ENCODE data around the gene SPO11.

Gene SPO11

DNA sequence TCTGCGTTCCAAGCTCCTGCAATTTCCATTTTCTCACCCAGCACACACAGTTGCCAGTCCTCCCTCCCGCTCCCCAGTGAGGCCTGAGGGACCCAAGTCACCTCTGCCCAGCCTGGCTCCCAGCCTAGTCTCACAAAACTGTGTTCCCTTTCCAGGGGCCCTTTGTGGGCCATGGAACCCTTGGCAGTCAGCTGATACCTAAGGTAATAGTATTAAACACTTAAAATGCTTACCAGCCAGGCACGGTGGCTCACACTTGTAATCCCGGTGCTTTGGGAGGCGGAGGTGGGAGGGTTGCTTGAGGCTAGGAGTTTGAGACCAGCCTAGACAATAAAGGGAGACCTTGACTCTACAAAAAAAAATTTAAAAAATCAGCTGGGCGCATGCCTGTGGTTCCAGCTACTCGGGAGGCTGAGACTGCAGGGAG, 58.4 kb downstream of the SPO11 start:
- FAIRE-seq (no peak), DNase-seq (ENCODE audit: extremely low spot score, insufficient read length, low read depth) (no peak)

DNA sequence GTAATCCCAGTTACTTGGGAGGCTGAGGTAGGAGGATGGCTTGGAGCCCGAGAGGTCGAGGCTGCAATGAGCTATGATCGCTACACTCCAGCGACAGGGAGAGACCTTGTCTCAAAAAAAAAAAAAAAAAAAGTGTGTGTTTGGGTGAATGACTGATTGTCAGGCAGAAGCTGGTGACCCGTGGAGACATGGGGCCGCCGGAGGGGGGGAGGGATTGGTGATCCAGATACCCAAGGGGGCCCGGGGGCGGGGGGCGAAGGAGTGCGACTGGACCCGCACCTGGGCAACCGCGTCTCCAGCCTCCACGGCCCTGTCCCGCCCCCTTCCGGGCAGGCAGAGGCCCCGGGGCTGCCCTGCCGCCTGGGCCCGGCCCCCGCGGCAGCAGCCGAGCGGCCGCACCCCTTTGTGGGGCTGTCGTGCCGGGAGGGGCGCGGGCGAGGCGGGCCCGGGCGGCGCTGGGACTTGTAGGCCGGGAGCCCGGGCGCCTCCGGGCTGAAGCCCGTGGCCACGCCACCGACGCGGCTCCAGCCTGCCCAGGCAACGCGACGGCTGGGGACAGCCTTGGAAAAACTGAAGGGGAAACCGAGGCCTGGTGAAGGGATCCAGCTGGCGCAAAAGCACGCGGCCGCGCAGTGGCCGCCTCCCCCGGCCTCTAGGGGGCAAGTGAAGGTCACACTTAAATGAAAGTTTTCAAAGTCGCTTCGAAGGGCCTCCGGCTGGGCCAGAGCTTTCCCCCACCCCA, 59.5 kb downstream of the SPO11 start:
- FAIRE-seq: peak; percentile 51

DNA sequence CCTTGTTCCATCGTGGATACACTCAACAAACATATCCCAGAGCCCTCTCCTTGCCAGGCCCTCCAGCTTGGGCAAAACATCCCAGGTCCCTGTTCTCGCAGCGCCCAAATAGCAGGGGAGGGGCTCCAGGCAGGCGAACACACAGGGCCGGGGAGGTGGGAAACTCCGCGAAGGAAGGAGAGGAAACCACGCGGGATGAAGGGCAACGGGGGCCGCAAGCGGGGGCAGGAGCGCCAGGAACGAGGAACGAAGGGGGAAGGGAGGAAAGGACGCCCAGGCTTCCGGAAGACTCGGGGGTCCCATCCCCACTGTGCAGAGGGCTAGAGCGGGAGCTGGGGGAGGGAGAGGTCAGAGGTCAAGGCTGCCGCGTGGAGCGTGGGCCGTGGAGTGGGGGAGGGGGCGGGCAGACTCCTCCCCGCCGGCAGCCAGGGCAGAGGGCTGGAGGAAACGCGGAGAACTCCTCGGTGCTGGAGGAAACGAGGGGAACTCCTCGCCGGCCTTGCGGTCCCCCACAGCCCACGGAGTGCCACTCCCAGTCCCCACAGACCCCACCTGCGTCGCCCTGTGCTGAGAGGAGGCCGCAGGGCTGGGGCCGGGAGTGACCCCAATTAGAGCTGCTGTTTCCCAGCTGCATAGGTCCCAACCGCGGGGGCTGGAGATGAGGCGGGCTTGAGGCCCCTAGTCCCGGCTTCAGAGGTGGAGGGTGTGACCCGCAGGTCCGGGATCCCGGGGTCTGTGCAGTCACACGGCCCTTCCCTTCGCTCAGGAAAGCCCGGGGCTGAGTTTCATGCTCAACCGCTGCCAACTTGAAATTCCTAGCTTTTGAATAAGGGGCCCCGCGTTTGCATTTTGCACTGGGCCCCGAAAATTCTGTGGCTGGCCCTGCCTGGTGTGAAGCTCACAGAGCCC, 60.3 kb downstream of the SPO11 start:
- FAIRE-seq (peak; percentile 73), DNase-seq (ENCODE audit: extremely low spot score, insufficient read length, low read depth) (no peak)

More for the DNA sequence above, 59.5 kb downstream of the SPO11 start:
- DNase-seq (ENCODE audit: extremely low spot score, insufficient read length, low read depth): no peak

DNA sequence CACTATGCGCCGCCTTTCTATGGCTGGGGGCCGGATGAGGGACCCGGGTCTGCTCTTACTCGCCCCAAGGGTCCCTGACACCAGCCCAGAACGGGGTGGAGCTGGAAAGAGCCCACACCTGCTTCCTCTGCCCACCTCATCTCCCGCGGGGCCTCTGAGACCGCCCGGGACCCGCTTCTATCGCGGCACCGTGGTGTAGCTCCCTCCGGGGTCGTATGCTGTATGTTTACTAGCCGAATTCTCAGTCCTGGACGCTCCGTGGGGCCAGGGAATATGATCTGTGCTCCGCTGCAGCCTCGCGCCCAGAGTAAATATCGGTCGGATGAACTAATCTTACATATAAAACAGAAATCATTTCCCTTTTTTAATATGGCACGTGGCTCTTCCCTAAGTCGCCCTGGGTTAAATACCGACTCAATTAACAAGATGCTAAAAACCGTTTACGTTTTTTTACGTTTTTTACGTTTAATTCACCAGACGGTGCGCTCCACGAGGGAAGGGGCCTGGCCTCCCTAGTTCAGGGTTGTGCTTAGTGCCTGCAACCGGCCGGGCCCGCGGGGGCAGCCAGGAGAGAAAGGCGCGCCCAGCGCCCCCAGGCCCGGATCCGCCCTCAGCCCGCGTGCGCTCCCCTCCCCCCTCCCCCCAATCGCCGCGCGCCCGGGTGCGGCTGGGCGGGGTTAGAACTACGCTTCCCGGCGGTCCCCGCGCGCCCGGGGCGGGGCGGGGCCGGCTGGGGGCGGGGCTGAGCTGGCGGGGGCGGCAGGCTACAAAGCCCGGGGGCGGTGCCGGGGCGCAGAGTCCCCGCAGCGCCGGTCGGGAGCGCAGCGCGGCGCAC, 61.2 kb downstream of the SPO11 start, which contains the start of gene RBM38:
Gene RBM38, plus strand, starts transcription at position 793 of the 835 bp plus-strand sequence. CDS start 186 bp downstream, outside the sequence.
- FAIRE-seq (peak; percentile 39), DNase-seq (ENCODE audit: extremely low spot score, insufficient read length, low read depth) (peak; percentile 85)

DNA sequence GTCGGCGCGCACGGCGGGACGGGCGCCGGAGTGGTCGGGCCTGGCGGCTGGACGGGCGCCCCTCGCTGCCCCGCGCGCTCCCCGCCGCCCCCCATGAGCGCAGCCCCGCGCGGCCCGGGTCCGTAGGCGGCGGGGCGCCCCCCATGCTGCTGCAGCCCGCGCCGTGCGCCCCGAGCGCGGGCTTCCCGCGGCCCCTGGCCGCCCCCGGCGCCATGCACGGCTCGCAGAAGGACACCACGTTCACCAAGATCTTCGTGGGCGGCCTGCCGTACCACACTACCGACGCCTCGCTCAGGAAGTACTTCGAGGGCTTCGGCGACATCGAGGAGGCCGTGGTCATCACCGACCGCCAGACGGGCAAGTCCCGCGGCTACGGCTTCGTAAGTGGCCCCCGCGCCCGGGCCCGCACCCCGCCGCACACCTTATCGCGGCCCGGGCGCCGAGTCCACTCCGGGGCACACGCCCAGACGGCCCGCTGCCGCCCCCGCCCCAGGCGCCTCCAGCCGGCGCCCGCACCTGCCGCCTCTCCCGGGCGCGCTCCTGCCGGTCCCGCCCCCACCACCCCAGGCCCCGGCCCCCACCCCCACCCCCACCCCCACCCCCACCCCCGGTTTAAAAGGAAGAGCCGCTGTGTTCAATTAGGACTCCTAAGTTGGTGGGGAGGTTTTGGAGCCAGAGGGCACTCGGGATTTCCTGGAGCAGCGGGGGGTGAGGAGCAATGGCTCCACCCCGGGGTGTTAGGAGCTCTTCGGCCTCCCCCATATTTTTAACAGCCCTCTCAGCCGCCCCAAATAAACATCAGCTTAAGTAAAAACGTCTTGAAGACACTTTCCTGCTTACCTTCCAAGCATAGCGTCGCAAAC, 62.1 kb downstream of the SPO11 start:
- FAIRE-seq (no peak), DNase-seq (ENCODE audit: extremely low spot score, insufficient read length, low read depth) (no peak)

DNA sequence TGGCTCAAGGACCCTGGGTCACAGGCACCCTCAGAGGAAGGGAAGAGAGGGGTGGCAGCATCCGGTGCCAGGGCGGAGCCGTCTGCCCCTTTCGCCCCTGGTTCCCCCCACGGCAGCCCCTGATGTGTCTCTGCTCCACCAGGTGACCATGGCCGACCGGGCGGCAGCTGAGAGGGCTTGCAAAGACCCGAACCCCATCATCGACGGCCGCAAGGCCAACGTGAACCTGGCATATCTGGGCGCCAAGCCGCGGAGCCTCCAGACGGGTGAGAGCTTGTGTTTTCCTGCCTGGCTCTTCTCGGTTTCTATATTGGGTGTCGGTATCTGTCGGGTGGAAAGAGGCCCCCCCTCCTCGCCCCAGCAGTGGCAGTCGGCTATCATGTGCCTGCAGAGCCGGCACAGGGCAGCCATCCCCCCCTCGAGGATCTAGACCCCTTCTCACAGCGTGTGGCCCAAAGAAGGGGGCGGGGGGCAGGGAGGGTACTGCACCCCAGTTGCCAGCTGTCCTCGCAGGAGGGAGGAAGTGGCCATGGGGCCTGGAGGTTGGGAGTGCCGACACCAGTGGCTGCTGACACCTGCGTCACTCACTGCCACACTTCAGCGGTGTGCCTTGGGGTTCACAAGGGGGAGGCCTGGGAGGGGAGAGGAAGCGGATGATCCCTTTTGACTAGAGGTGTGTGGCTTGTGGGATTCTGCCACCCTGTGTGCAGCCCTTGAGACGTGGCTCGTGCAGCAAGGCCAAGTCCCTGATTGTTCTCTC, 63.1 kb downstream of the SPO11 start:
- FAIRE-seq (peak; percentile 85), DNase-seq (ENCODE audit: extremely low spot score, insufficient read length, low read depth) (no peak)

All from GM18507 (cell line).